ENCODE measurements around the gene FMNL2.

The FMNL2 gene

DNA sequence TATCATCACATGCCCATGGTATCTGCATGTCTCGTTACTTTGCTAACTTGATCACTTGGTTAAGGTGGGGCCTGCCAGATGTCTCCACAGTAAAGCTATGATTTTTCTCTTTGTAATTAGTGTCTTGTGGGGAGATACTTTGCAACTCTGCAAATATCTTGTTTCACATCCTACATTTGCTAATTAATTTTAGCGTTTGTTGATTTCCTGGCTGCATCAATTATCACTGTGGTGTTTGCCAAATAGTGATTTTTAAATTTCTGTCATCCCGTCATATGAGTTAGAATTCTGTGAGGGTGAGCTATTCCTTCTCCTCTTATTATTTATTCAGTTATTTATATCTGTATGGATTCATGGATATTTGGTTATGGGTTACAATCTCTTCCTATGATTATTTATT lies 161.4 kb downstream of the FMNL2 start:
- intact Hi-C loops (cut with DNase I; ENCODE audit: low total_unique reads), result no loop called here
- Histone ChIP-seq H3K9me3 (no peaks in the 10 kb centered on the region), H3K4me1 (peaks cover 0 to 68% (median 20%) of the 10 kb centered on the region in 4 donors), H3K27ac (no peak overlapping the region), H3K27me3 (no peaks in the 10 kb centered on the region), H3K4me3 (no peak overlapping the region), H3K36me3 (no peaks in the 10 kb centered on the region)
- TF ChIP-seq, protein P1, sequence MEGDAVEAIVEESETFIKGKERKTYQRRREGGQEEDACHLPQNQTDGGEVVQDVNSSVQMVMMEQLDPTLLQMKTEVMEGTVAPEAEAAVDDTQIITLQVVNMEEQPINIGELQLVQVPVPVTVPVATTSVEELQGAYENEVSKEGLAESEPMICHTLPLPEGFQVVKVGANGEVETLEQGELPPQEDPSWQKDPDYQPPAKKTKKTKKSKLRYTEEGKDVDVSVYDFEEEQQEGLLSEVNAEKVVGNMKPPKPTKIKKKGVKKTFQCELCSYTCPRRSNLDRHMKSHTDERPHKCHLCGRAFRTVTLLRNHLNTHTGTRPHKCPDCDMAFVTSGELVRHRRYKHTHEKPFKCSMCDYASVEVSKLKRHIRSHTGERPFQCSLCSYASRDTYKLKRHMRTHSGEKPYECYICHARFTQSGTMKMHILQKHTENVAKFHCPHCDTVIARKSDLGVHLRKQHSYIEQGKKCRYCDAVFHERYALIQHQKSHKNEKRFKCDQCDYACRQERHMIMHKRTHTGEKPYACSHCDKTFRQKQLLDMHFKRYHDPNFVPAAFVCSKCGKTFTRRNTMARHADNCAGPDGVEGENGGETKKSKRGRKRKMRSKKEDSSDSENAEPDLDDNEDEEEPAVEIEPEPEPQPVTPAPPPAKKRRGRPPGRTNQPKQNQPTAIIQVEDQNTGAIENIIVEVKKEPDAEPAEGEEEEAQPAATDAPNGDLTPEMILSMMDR (IDR thresholded peaks at IDR 0.05), result no peak
- DNase-seq, result no peak

DNA sequence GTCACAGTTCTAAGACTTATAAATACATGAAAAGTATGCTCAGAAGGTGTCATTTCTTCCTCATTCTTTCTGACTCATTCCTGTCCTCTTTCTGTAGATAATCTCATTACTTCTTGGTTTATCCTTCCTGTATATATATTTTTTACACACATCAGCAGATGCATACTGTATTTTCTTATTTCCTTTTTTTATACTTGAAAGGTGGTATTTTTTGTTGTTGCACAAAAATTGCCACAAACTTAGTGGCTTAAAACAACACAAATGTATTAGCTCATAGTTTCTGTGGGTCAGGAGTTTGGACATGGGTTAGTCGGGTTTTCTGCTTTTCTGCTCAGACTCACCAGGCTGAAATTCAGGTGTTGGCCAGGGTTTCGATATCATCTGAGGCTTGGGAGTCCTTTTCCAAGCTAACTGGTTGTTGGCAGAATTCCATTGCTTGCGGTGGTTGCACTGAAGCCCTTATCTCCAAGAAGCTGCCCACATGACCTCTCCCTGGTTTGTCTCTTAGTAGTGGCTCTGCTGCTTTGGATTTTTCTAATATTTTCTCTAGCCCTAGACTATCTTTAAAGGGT lies 162.6 kb downstream of the FMNL2 start:
- H3K4me1 ChIP-seq, result peaks cover 0 to 58% (median 16%) of the 10 kb centered on the region in 4 donors
- no peaks in the 10 kb centered on the region for H3K9me3 ChIP-seq
- TF ChIP-seq, protein P1 (IDR thresholded peaks at IDR 0.05), result no peak
- no peak for DNase-seq
- H3K36me3 ChIP-seq, result no peaks in the 10 kb centered on the region
- no peak overlapping the region for H3K27ac ChIP-seq
- intact Hi-C loops (cut with DNase I; ENCODE audit: low total_unique reads), result no loop called here
- no peaks in the 10 kb centered on the region for H3K27me3 ChIP-seq
- no peak overlapping the region for H3K4me3 ChIP-seq

DNA sequence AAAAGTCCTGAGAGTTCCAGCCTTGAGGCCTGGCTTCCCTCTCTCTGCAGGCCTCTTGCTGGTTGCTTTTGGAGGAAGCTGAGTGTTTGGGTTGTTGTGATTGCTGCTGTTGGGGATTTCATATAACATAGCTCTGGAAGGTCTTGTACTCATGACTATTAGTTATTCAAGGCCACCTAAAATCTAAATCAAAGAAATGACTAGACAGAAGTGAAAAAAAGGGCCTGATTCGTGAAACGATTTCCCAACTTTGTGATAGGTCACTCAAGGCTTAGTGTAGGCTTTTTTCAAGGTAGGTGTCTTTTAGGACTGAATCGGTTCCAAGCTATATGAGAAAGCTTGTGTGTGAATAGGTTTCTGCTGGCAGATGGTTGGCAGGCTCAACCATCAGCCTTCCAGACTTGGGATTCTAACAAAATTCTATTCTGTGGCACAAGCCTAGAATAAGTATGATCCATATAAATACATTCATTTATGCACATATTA lies 164.4 kb downstream of the FMNL2 start:
- peak overlapping the region; percentile 54 to 63 for H3K27ac ChIP-seq
- TF ChIP-seq, protein P1 (IDR thresholded peaks at IDR 0.05), result no peak
- H3K36me3 ChIP-seq, result no peaks in the 10 kb centered on the region
- H3K9me3 ChIP-seq, result no peaks in the 10 kb centered on the region
- no peaks in the 10 kb centered on the region for H3K27me3 ChIP-seq
- DNase-seq, result no peak
- peaks cover 0 to 42% (median 12%) of the 10 kb centered on the region in 4 donors for H3K4me1 ChIP-seq
- no peak overlapping the region for H3K4me3 ChIP-seq
- intact Hi-C loops (cut with DNase I; ENCODE audit: low total_unique reads), result no loop called here

DNA sequence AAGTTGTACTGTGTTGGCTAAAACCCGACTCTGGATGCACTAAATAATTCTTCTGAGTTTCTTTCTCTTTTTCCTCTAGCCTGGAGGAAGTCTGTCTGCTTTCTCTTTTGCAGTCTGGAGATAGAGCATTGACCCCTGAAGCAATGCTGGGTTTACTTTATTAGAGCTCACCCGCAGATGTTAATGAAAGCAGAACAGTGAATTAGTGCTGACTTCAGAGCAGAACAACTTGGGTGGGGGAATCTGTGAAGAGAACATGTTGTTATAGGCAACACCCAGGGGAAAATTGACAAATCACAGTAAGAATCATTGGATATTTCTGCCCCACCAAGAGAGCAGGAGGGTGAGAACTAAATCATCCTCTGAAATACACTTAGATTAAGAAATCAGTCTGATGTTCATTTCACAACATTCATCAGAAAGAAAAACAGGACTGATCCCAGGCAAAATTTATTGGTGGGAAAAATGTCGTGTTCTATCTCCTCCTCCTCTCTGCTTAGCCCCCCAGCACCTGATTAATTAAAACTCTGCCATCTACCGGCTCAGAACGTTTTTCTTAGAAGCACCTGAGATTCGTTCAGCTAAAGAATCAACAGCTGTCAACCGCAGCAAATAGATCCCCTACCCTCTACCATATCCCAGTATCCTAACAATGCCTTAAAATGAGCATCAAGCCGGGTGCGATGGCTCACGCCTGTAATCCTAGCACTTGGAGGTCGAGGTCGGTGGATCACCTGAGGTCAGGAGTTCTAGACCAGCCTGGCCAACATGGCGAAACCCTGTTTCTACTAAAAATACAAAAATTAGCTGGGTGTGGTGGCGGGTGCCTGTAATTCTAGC lies 165.1 kb downstream of the FMNL2 start:
- intact Hi-C loops (cut with DNase I; ENCODE audit: low total_unique reads), result no loop called here
- peak overlapping the region in 1 of 2 donors; percentile 10 for H3K4me3 ChIP-seq

DNA sequence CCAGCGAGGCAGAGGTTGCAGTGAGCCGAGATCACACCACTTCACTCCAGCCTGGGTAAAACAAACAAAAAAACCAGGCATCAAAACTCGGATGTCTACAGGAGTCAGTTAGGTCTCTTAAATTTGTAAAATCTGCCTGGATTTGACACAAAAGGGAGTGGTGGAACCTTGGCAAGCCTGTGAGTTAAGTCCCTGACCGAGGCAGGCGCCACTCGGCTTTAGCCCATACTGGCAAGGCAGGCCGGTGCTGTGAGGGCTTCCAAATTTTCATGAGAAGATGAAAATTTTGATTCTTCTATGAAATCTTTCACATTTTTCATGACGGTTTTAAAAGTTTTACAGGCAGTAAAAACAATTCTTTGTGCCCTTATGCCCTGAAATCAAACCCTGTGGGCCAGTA lies 165.8 kb downstream of the FMNL2 start:
- TF ChIP-seq, protein P1 (IDR thresholded peaks at IDR 0.05), result no peak
- Histone ChIP-seq H3K36me3 (no peaks in the 10 kb centered on the region), H3K27me3 (no peaks in the 10 kb centered on the region), H3K27ac (peak overlapping the region; percentile 54 to 63), H3K9me3 (no peaks in the 10 kb centered on the region), H3K4me1 (peaks cover 0 to 55% (median 12%) of the 10 kb centered on the region in 4 donors), H3K4me3 (no peak overlapping the region)
- DNase-seq, result peak; percentile 73 to 79
- intact Hi-C loops (cut with DNase I; ENCODE audit: low total_unique reads), result no loop called here

More for the DNA sequence above, 165.1 kb downstream of the FMNL2 start:
- Histone ChIP-seq H3K27me3 (no peaks in the 10 kb centered on the region), H3K27ac (peak overlapping the region; percentile 54 to 63), H3K36me3 (no peaks in the 10 kb centered on the region), H3K9me3 (no peaks in the 10 kb centered on the region), H3K4me1 (peaks cover 0 to 49% (median 12%) of the 10 kb centered on the region in 4 donors)
- TF ChIP-seq, protein P1 (IDR thresholded peaks at IDR 0.05), result no peak
- peak in 1 of 2 donors; percentile 48 for DNase-seq
